K562 (cell line): ENCODE results near the gene FCER2. TPM values are rescaled to one million over a fixed set of nuclear protein-coding genes. Genes with fewer than 3 reads are reported as not detected.
A peak's percentile ranks its signal among the peaks of the same experiment; 100 is the strongest.

Experiments
- BCLAF1 ChIP-seq, 2 experiments: fragments of 450-650 bp in 1 of 2; IDR thresholded peaks; 2 replicates each; pipeline ENCODE4 v1.6.1; 2011 to 2017; ENCODE audit warnings: low read depth in 2 of 2, antibody characterized with exemption in 1 of 2, borderline replicate concordance in 1 of 2, low read length in 1 of 2, mild to moderate bottlenecking in 1 of 2, mixed read lengths in 1 of 2; ENCODE audit not compliant: control insufficient read depth in 1 of 2
- BCOR ChIP-seq: fragments of 450-650 bp; IDR thresholded peaks from 2 replicates; pipeline ENCODE4 v1.6.1; 2016
- CBFA2T2 ChIP-seq: fragments of 450-650 bp; conservative IDR thresholded peaks from 2 replicates; pipeline ENCODE4 v1.6.1; 2017; ENCODE audit warnings: mild to moderate bottlenecking
- CBFA2T3 ChIP-seq: fragments of 450-650 bp; IDR thresholded peaks from 2 replicates; pipeline ENCODE4 v1.6.1; 2017
- CCNT2 ChIP-seq: IDR thresholded peaks from 2 replicates; pipeline ENCODE4 v1.6.1; 2011; ENCODE audit warnings: borderline replicate concordance, low read depth, mild to moderate bottlenecking, moderate library complexity, mixed read lengths, low read length; ENCODE audit not compliant: insufficient read length; ENCODE audit errors: extremely low read depth
- ESRRA ChIP-seq: fragments of 450-650 bp; IDR thresholded peaks from 2 replicates; pipeline ENCODE4 v1.6.1; 2014; ENCODE audit warnings: low read depth, mild to moderate bottlenecking, moderate library complexity, borderline replicate concordance
- FOXP1 ChIP-seq: sonication (generic); formaldehyde crosslinking; IDR thresholded peaks from 2 replicates; pipeline ENCODE4 v1.8.0; 2022; ENCODE audit warnings: mild to moderate bottlenecking, missing genetic modification reagents
- GATA2 ChIP-seq: sonication (generic); formaldehyde crosslinking; IDR thresholded peaks from 2 replicates; pipeline ENCODE4 v1.4.0; 2020; ENCODE audit warnings: mild to moderate bottlenecking, missing genetic modification reagents
- HDAC6 ChIP-seq: IDR thresholded peaks from 2 replicates; pipeline ENCODE4 v1.6.1; 2012; ENCODE audit warnings: low read depth, mild to moderate bottlenecking, control low read depth, inconsistent platforms, low read length, moderate library complexity
- HDAC8 ChIP-seq: fragments of 450-650 bp; IDR thresholded peaks from 2 replicates; pipeline ENCODE4 v1.6.1; 2016; ENCODE audit warnings: mild to moderate bottlenecking, missing genetic modification characterization, moderate library complexity, missing compliant biosample characterization
- HES1 ChIP-seq: fragments of 450-650 bp; IDR thresholded peaks from 2 replicates; pipeline ENCODE4 v1.6.1; 2016; ENCODE audit warnings: low read depth, mild to moderate bottlenecking, moderate library complexity
- MCM7 ChIP-seq, 2 experiments: fragments of 450-650 bp; IDR thresholded peaks; 2 replicates each; pipeline ENCODE4 v1.6.1; 2016 to 2018
- MYNN ChIP-seq, 2 experiments: sonication (generic); formaldehyde crosslinking in 1 of 2; IDR thresholded peaks; 2 replicates each; pipeline versions ENCODE4 v1.5.0 to v1.6.1; 2016 to 2020; ENCODE audit warnings: antibody characterized with exemption in 1 of 2, missing genetic modification reagents in 1 of 2
- NCOA2 ChIP-seq, 2 experiments: fragments of 450-650 bp; IDR thresholded peaks; 2 replicates each; pipeline ENCODE4 v1.6.1; 2018; ENCODE audit warnings: mild to moderate bottlenecking in 2 of 2, moderate library complexity in 1 of 2; ENCODE audit not compliant: partially characterized antibody in 2 of 2
- NFIC ChIP-seq: fragments of 450-650 bp; IDR thresholded peaks from 2 replicates; pipeline ENCODE4 v1.6.1; 2017; ENCODE audit warnings: mild to moderate bottlenecking, inconsistent platforms
- PML ChIP-seq: IDR thresholded peaks from 2 replicates; pipeline ENCODE4 v1.6.1; 2012; ENCODE audit warnings: low read length, inconsistent platforms
- POLR2AphosphoS5 ChIP-seq: IDR thresholded peaks from 2 replicates; pipeline ENCODE4 v1.6.1; 2011; ENCODE audit warnings: mild to moderate bottlenecking, low read depth, low read length, moderate library complexity; ENCODE audit not compliant: control insufficient read depth, insufficient read depth
- SMARCA5 ChIP-seq: fragments of 450-650 bp; IDR thresholded peaks from 2 replicates; pipeline ENCODE4 v1.6.1; 2016
- SP1 ChIP-seq: sonication (generic); formaldehyde crosslinking; IDR thresholded peaks from 2 replicates; pipeline ENCODE4 v1.8.1; 2022; ENCODE audit warnings: mild to moderate bottlenecking, missing genetic modification reagents
- STAT5A ChIP-seq: IDR thresholded peaks from 2 replicates; pipeline ENCODE4 v1.6.1; 2012; ENCODE audit warnings: low read length, inconsistent platforms, borderline replicate concordance
- TCF3 ChIP-seq: sonication (generic); formaldehyde crosslinking; IDR thresholded peaks from 2 replicates; pipeline ENCODE4 v1.4.0; 2020; ENCODE audit warnings: mild to moderate bottlenecking, missing genetic modification reagents
- ZNF224 ChIP-seq: sonication (generic); formaldehyde crosslinking; IDR thresholded peaks from 2 replicates; pipeline ENCODE4 v1.8.0; 2022; ENCODE audit warnings: mild to moderate bottlenecking, missing genetic modification reagents
- ZNF384 ChIP-seq: IDR thresholded peaks from 2 replicates; pipeline ENCODE4 v1.6.1; 2012; ENCODE audit warnings: low read depth, low read length, improper control_type of control experiment
- polyA plus RNA-seq, 8 experiments: library from polyadenylated mRNA; depleted of rRNA in 4 of 8; stranded (reverse) in 5 of 8; unstranded in 3 of 8; fragments of >200 nt; fragmentation: Nextera tagmentation in 2 of 8; fragmentation: Illumina TruSeq in 1 of 8; extraction: Ambion mirVana in 2 of 8; extraction: Trizol in 1 of 8; gene quantifications; 2 replicates each; pipeline versions ENCODE4 v1.2.1 to v1.2.3, GENCODE V29; 2011 to 2014; ENCODE audit warnings: inconsistent platforms in 1 of 8, missing spikeins in 1 of 8
- total RNA-seq, 7 experiments: library from RNA; depleted of rRNA in 6 of 7; stranded (reverse); fragments of >200 nt in 6 of 7; fragmentation: Illumina TruSeq in 2 of 7; extraction: Trizol in 2 of 7; gene quantifications; 2 replicates each; pipeline versions ENCODE4 v1.2.1 to v1.2.3, GENCODE V29; 2011 to 2021; ENCODE audit warnings: low replicate concordance in 1 of 7

The FCER2 gene
- total and polyA plus RNA-seq, 9 of the 15 experiments (the other 6 are each of a cell fraction or from before 2014, with no cell fraction given), result 0.11 TPM; not detected in 8

- TF ChIP-seq NCOA2 (IDR thresholded peaks at IDR 0.05; ENCODE audit: partially characterized antibody in 2 of 2) (peak in 1 of 2 experiments; percentile 47), NFIC (peak; percentile 100), HDAC8 (no peak), BCOR (peak; percentile 96), CBFA2T2 (peak; percentile 88), SMARCA5 (peak; percentile 79; the same call in 1 of the 2 replicates), STAT5A (peak; percentile 64; the same call in 1 of the 2 replicates), ESRRA (peak; percentile 75), CBFA2T3 (peak; percentile 91), BCLAF1 (IDR thresholded peaks at IDR 0.05; ENCODE audit: borderline replicate concordance in 1 of 2, control insufficient read depth in 1 of 2, low read depth in 2 of 2, low read length in 1 of 2) (no peak), ZNF384 (peak; percentile 55), CCNT2 (peak; percentile 35), MCM7 (IDR thresholded peaks at IDR 0.05) (no peak), SP1 (CRISPR knock-in tag) (no peak), TCF3 (CRISPR knock-in tag) (peak; percentile 88), HES1 (0 out of 2 replicates have a peak, but pooled peaks have one; percentile 27), POLR2AphosphoS5 (peak; percentile 56; the same call in 1 of the 2 replicates), MYNN (IDR thresholded peaks at IDR 0.05) (no peak), MYNN (CRISPR knock-in tag; IDR thresholded peaks at IDR 0.05) (no peak), FOXP1 (CRISPR knock-in tag) (no peak), HDAC6 (no peak), ZNF224 (CRISPR knock-in tag) (no peak), GATA2 (peak; percentile 59; the same call in 1 of the 2 replicates), PML (peak; percentile 55; the same call in 1 of the 2 replicates)
Observed at GRCh38 chr19:7699417-7700401, 2.2 kb downstream of the FCER2 start (continued).
